Loucy (cell line): ENCODE data around the gene SLC22A23.

Source experiments
- EZH2phosphoT487 ChIP-seq: fragments of 200-600 bp; IDR thresholded peaks from 2 replicates; pipeline ENCODE4 v1.6.1; 2018; ENCODE audit warnings: antibody characterized with exemption, mild to moderate bottlenecking, moderate library complexity, borderline replicate concordance
- TF ChIP-seq, protein P1 (sequence below): fragments of 200-600 bp; sonication (generic); conservative IDR thresholded peaks from 2 replicates; pipeline ENCODE4 v1.5.1; 2014; ENCODE audit warnings: mild to moderate bottlenecking, antibody characterized with exemption, low read length

DNA sequence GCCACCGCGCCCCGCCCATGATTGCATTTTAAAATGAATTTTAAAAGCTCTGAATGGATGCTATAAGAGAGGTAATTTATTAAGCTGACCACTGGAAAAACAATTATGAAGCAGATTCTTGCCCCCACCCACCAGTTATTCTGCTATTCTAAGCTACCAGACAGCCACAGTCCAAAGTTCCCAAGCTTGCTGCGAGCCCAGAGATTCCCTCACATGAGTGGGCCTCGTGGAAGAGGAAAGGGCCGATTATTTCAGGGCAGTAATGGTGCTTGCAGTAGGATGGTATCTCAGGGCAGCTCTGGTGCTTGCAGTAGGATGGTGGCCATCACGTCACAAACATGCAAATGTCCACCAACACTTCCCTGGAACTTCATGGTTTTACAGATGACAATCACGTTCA lies 56.7 kb downstream of the SLC22A23 start:
- TF ChIP-seq, protein P1, sequence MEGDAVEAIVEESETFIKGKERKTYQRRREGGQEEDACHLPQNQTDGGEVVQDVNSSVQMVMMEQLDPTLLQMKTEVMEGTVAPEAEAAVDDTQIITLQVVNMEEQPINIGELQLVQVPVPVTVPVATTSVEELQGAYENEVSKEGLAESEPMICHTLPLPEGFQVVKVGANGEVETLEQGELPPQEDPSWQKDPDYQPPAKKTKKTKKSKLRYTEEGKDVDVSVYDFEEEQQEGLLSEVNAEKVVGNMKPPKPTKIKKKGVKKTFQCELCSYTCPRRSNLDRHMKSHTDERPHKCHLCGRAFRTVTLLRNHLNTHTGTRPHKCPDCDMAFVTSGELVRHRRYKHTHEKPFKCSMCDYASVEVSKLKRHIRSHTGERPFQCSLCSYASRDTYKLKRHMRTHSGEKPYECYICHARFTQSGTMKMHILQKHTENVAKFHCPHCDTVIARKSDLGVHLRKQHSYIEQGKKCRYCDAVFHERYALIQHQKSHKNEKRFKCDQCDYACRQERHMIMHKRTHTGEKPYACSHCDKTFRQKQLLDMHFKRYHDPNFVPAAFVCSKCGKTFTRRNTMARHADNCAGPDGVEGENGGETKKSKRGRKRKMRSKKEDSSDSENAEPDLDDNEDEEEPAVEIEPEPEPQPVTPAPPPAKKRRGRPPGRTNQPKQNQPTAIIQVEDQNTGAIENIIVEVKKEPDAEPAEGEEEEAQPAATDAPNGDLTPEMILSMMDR: no peak
- TF ChIP-seq EZH2phosphoT487: no peak
